HepG2 (cell line): Measurements from ENCODE around the gene COPS6. TPM values are rescaled to one million over a fixed set of nuclear protein-coding genes. Genes with fewer than 3 reads are reported as not detected.

Experiments
- AGO2 ChIP-seq: fragments of 200-400 bp; formaldehyde crosslinking; optimal IDR thresholded peaks from 2 replicates; pipeline ENCODE3; 2017; ENCODE audit warnings: mild to moderate bottlenecking, low read depth, low read length, moderate library complexity
- ATF1 ChIP-seq: IDR thresholded peaks from 2 replicates; pipeline ENCODE4 v1.6.1; 2016; ENCODE audit warnings: mild to moderate bottlenecking, control low read depth
- CHD4 ChIP-seq: fragments of 200-600 bp; sonication (generic); IDR thresholded peaks from 2 replicates; pipeline ENCODE4 v1.7.0; 2017; ENCODE audit warnings: mild to moderate bottlenecking, low read length, borderline replicate concordance
- ELF1 ChIP-seq: sonication (generic); formaldehyde crosslinking; IDR thresholded peaks from 2 replicates; pipeline ENCODE4 v1.4.0; 2020; ENCODE audit warnings: missing genetic modification reagents
- EP300 ChIP-seq, 3 experiments: sonication (generic) in 1 of 3; formaldehyde crosslinking in 1 of 3; IDR thresholded peaks; 2 replicates each; pipeline versions ENCODE4 v1.5.1 to v1.6.1; 2011 to 2020; ENCODE audit warnings: low read depth in 2 of 3, low read length in 2 of 3, borderline replicate concordance in 1 of 3, improper control_type of control experiment in 1 of 3, mild to moderate bottlenecking in 1 of 3, missing genetic modification reagents in 1 of 3, moderate library complexity in 1 of 3
- ETV5 ChIP-seq: IDR thresholded peaks from 2 replicates; pipeline ENCODE4 v1.6.1; 2018; ENCODE audit warnings: missing biosample characterization, missing genetic modification reagents, inconsistent platforms, borderline replicate concordance
- GPN1 ChIP-seq: sonication (generic); formaldehyde crosslinking; IDR thresholded peaks from 2 replicates; pipeline ENCODE4 v1.5.1; 2020; ENCODE audit warnings: missing genetic modification reagents, borderline replicate concordance
- GZF1 ChIP-seq: sonication (generic); formaldehyde crosslinking; IDR thresholded peaks from 2 replicates; pipeline ENCODE4 v1.5.1; 2020; ENCODE audit warnings: mild to moderate bottlenecking, missing genetic modification reagents
- HES4 ChIP-seq: sonication (generic); formaldehyde crosslinking; IDR thresholded peaks from 2 replicates; pipeline ENCODE4 v1.9.0; 2021; ENCODE audit warnings: mild to moderate bottlenecking, missing genetic modification reagents, borderline replicate concordance
- IRX3 ChIP-seq: sonication (generic); formaldehyde crosslinking; IDR thresholded peaks from 2 replicates; pipeline ENCODE4 v1.8.1; 2023; ENCODE audit warnings: mild to moderate bottlenecking, low read depth, missing genetic modification reagents, borderline replicate concordance
- JARID2 ChIP-seq: sonication (generic); formaldehyde crosslinking; IDR thresholded peaks from 2 replicates; pipeline ENCODE4 v1.8.1; 2023; ENCODE audit warnings: missing genetic modification reagents, inconsistent platforms; ENCODE audit not compliant: insufficient replicate concordance
- JDP2 ChIP-seq: sonication (generic); formaldehyde crosslinking; IDR thresholded peaks from 2 replicates; pipeline ENCODE4 v1.8.1; 2022; ENCODE audit warnings: missing genetic modification reagents, borderline replicate concordance
- KLF16 ChIP-seq, 2 experiments: sonication (generic) in 1 of 2; formaldehyde crosslinking in 1 of 2; IDR thresholded peaks; 2 replicates each; pipeline versions ENCODE4 v1.6.1 to v1.8.0; 2016 to 2023; ENCODE audit warnings: missing genetic modification reagents in 2 of 2, missing compliant biosample characterization in 1 of 2
- NFE2 ChIP-seq: sonication (generic); formaldehyde crosslinking; IDR thresholded peaks from 2 replicates; pipeline ENCODE4 v1.4.0; 2020; ENCODE audit warnings: missing genetic modification reagents
- SYNCRIP ChIP-seq: fragments of 200-400 bp; formaldehyde crosslinking; IDR thresholded peaks from 2 replicates; pipeline ENCODE4 v1.6.1; 2018; ENCODE audit warnings: mild to moderate bottlenecking, low read depth, low read length; ENCODE audit not compliant: insufficient read depth
- TBL1XR1 ChIP-seq: fragments of 150-350 bp; IDR thresholded peaks from 2 replicates; pipeline ENCODE4 v1.6.1; 2014; ENCODE audit warnings: borderline replicate concordance, low read length; ENCODE audit not compliant: partially characterized antibody
- TBP ChIP-seq: sonication (generic); formaldehyde crosslinking; IDR thresholded peaks from 2 replicates; pipeline ENCODE4 v1.5.0; 2020; ENCODE audit warnings: missing genetic modification reagents
- TEAD2 ChIP-seq: sonication (generic); formaldehyde crosslinking; IDR thresholded peaks from 2 replicates; pipeline ENCODE4 v1.9.0; 2021; ENCODE audit warnings: missing genetic modification reagents
- ZBTB21 ChIP-seq: sonication (generic); formaldehyde crosslinking; IDR thresholded peaks from 2 replicates; pipeline ENCODE4 v1.4.0; 2020; ENCODE audit warnings: missing genetic modification reagents
- ZNF441 ChIP-seq: sonication (generic); formaldehyde crosslinking; IDR thresholded peaks from 2 replicates; pipeline ENCODE4 v1.7.0; 2021; ENCODE audit warnings: missing genetic modification reagents, borderline replicate concordance
- ZNF564 ChIP-seq: sonication (generic); formaldehyde crosslinking; IDR thresholded peaks from 2 replicates; pipeline ENCODE4 v1.8.1; 2023; ENCODE audit warnings: mild to moderate bottlenecking, missing genetic modification reagents
- ZNF629 ChIP-seq: sonication (generic); formaldehyde crosslinking; conservative IDR thresholded peaks from 2 replicates; pipeline ENCODE4 v1.5.0; 2020; ENCODE audit warnings: missing genetic modification reagents
- ZNF703 ChIP-seq: sonication (generic); formaldehyde crosslinking; IDR thresholded peaks from 2 replicates; pipeline ENCODE4 v1.5.1; 2020; ENCODE audit warnings: missing genetic modification reagents, mild to moderate bottlenecking, moderate library complexity, borderline replicate concordance
- polyA plus RNA-seq, 8 experiments: library from polyadenylated mRNA; depleted of rRNA in 3 of 8; stranded (reverse) in 7 of 8; unstranded in 1 of 8; fragments of >200 nt; fragmentation: Illumina TruSeq in 4 of 8; extraction: Trizol in 4 of 8; gene quantifications; 2 replicates each; pipeline versions ENCODE4 v1.2.1 to v1.2.3, GENCODE V29; 2011 to 2016; ENCODE audit warnings: low read depth in 4 of 8, missing spikeins in 1 of 8, mixed read lengths in 1 of 8; ENCODE audit not compliant: insufficient read depth in 1 of 8
- total RNA-seq, 5 experiments: library from RNA; depleted of rRNA; stranded (reverse); fragments of >200 nt; fragmentation: Illumina TruSeq; extraction: Trizol; gene quantifications; 2 replicates each; pipeline ENCODE4 v1.2.3, GENCODE V29; 2016; ENCODE audit warnings: low read depth in 1 of 5
- TF ChIP-seq, protein P1 (sequence below): sonication (generic); formaldehyde crosslinking; IDR thresholded peaks from 2 replicates; pipeline ENCODE4 v1.8.0; 2022; ENCODE audit warnings: missing genetic modification reagents, mild to moderate bottlenecking, inconsistent platforms, borderline replicate concordance
- TF ChIP-seq, protein P2 (sequence below): sonication (generic); formaldehyde crosslinking; IDR thresholded peaks from 2 replicates; pipeline ENCODE4 v1.4.0; 2020; ENCODE audit warnings: missing genetic modification reagents, borderline replicate concordance
- TF ChIP-seq, protein P3 (sequence below): sonication (generic); formaldehyde crosslinking; IDR thresholded peaks from 2 replicates; pipeline ENCODE4 v1.4.0; 2020; ENCODE audit warnings: missing genetic modification reagents

Gene COPS6
- total and polyA plus RNA-seq, 2 of the 13 experiments (the other 11 are each of a cell fraction or from before 2014, with no cell fraction given) = 33.4 to 117 TPM

DNA sequence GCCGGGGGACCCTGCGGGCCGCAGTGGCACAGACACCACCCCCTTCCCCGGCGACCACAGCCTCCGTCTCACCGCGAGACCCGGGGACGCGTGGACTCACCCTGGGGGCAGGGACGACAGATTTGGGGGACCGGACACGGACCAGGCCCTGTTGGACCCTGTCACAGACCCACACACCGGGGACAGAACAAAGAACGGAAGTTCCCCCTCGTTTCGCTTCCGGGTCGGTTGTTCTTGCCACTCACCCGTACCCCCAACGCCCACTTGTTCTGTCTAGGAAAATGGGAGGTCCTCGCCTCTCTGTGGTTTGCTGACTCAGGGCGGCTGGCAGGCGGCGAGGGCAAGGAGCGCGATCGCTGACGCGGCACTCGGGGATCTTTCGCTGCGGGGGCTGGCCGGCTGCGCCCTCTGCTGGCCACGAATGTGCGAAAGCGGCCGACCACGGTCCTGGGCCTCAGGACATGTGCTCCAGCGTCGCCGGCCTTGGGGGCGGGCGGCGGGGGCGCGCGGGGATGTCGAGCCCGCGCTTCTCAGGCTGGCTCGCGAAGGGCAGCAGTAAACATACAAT is 7.2 kb upstream of the COPS6 start, which contains the start of gene ZNF3 (continued):
- TF ChIP-seq ZNF441 (CRISPR knock-in tag) (peak; percentile 28; the same call in 1 of the 2 replicates), ZNF564 (CRISPR knock-in tag) (peak; percentile 94), ZNF629 (CRISPR knock-in tag) (no peak), SYNCRIP (no peak), ATF1 (CRISPR knock-in tag) (0 out of 2 replicates have a peak, but pooled peaks have one; percentile 49), ZBTB21 (CRISPR knock-in tag) (no peak; the same call in 1 of the 2 replicates), TEAD2 (CRISPR knock-in tag) (no peak), HES4 (CRISPR knock-in tag) (peak; percentile 69; the same call in 1 of the 2 replicates), ETV5 (CRISPR knock-in tag) (peak; percentile 57), ZNF703 (peak; percentile 55; the same call in 1 of the 2 replicates), IRX3 (CRISPR knock-in tag) (peak; percentile 93), EP300 (IDR thresholded peaks at IDR 0.05; ENCODE audit: low read depth in 2 of 2, low read length in 2 of 2) (peak in 1 of 2 experiments; percentile 46; a peak in 2 of 4 replicates), EP300 (CRISPR knock-in tag; IDR thresholded peaks at IDR 0.05; ENCODE audit: borderline replicate concordance) (peak; percentile 68; the same call in 1 of the 2 replicates), AGO2 (peak; percentile 98), GZF1 (CRISPR knock-in tag) (no peak), JDP2 (CRISPR knock-in tag) (no peak; the same call in 1 of the 2 replicates), ELF1 (peak; percentile 90), NFE2 (CRISPR knock-in tag) (peak; percentile 87), KLF16 (CRISPR knock-in tag; IDR thresholded peaks at IDR 0.05) (peak in 1 of 2 experiments; percentile 86; a peak in 2 of 4 replicates), GPN1 (CRISPR knock-in tag) (0 out of 2 replicates have a peak, but pooled peaks have one; percentile 50), TBP (CRISPR knock-in tag) (no peak), CHD4 (no peak), TBL1XR1 (peak; percentile 90), JARID2 (peak; percentile 73)
- TF ChIP-seq, protein P1, sequence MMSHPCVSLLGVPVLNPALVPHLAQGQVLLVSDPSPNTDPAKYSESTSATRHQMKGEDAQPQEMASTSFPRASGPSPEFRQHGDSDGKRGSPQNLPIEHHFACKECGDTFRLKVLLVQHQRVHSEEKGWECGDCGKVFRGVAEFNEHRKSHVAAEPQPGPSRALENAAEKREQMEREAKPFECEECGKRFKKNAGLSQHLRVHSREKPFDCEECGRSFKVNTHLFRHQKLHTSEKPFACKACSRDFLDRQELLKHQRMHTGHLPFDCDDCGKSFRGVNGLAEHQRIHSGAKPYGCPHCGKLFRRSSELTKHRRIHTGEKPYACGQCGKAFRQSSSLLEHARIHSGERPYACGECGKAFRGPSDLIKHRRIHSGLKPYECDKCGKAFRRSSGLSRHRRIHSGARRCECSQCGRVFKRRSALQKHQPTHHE (CRISPR knock-in tag) = peak; percentile 89
- TF ChIP-seq, protein P2, sequence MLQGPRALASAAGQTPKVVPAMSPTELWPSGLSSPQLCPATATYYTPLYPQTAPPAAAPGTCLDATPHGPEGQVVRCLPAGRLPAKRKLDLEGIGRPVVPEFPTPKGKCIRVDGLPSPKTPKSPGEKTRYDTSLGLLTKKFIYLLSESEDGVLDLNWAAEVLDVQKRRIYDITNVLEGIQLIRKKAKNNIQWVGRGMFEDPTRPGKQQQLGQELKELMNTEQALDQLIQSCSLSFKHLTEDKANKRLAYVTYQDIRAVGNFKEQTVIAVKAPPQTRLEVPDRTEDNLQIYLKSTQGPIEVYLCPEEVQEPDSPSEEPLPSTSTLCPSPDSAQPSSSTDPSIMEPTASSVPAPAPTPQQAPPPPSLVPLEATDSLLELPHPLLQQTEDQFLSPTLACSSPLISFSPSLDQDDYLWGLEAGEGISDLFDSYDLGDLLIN (CRISPR knock-in tag) = 0 out of 2 replicates have a peak, but pooled peaks have one; percentile 8
- TF ChIP-seq, protein P3, sequence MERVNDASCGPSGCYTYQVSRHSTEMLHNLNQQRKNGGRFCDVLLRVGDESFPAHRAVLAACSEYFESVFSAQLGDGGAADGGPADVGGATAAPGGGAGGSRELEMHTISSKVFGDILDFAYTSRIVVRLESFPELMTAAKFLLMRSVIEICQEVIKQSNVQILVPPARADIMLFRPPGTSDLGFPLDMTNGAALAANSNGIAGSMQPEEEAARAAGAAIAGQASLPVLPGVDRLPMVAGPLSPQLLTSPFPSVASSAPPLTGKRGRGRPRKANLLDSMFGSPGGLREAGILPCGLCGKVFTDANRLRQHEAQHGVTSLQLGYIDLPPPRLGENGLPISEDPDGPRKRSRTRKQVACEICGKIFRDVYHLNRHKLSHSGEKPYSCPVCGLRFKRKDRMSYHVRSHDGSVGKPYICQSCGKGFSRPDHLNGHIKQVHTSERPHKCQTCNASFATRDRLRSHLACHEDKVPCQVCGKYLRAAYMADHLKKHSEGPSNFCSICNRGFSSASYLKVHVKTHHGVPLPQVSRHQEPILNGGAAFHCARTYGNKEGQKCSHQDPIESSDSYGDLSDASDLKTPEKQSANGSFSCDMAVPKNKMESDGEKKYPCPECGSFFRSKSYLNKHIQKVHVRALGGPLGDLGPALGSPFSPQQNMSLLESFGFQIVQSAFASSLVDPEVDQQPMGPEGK (CRISPR knock-in tag) = peak; percentile 91
